Bronchial epithelial cell (primary cell): ENCODE measurements around the gene NRAP. TPM values are rescaled to one million over a fixed set of nuclear protein-coding genes. Genes with fewer than 3 reads are reported as not detected.

Source experiments
- DNase-seq: peaks from one replicate; pipeline ENCODE4 v3.0.0-alpha.2; 2010; ENCODE audit warnings: low read depth
- FAIRE-seq: peaks from 2 replicates; lab custom pipeline; 2011; peaks lifted over from hg19 to GRCh38; lab: Jason Lieb, UNC
- H3K27me3 ChIP-seq: 2 replicates; pipeline ENCODE4 v1.5.1; 2011; ENCODE audit warnings: low read length; ENCODE audit not compliant: control insufficient read depth, insufficient read depth
- H3K36me3 ChIP-seq: 2 replicates; pipeline ENCODE4 v1.5.1; 2011; ENCODE audit warnings: low read length; ENCODE audit not compliant: control insufficient read depth, insufficient read depth
- H3K4me3 ChIP-seq: 2 replicates; pipeline ENCODE4 v1.5.1; 2011; ENCODE audit warnings: mild to moderate bottlenecking, low read depth, low read length, control low read depth
- CTCF ChIP-seq: IDR thresholded peaks from 2 replicates; pipeline ENCODE4 v1.5.1; 2011; ENCODE audit warnings: mild to moderate bottlenecking, moderate library complexity, low read length, control low read depth, inconsistent platforms; ENCODE audit not compliant: insufficient read depth, severe bottlenecking
- total RNA-seq: library from RNA; depleted of rRNA; stranded (reverse); fragments of >200 nt; gene quantifications from 2 replicates; pipeline ENCODE4 v1.2.1, GENCODE V29; 2014

The NRAP gene
- total RNA-seq, 1 donor from 2014 or later, result not detected

- TF ChIP-seq CTCF, result no peak
- H3K36me3 ChIP-seq, result no peaks in the 10 kb centered on the region
- no peak for DNase-seq
- no peak for FAIRE-seq
- H3K4me3 ChIP-seq, result no peak overlapping the region
- H3K27me3 ChIP-seq, result no peaks in the 10 kb centered on the region
Measured at GRCh38 chr10:113600569-113600968, 63.3 kb downstream of the NRAP start.

DNA sequence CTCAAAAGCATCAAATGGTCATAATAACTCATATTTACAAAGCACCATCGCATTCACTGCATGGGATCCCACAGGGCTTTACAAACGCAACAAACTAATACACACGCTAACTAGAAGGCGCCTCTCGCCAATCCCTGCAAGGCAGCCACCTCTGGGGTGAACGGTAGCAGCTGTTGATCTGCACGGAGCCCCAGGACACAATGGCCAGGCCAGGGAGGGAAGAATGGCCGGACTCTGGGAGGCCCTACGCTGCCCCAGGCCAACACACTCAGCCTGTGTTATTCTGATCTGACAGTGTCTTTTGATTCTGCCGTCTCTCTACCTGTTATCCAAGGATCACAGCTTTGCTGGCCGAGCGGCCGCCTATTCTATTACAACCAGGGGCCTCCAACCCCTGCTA lies 69.2 kb downstream of the NRAP start:
- Histone ChIP-seq H3K4me3 (no peak overlapping the region), H3K27me3 (no peaks in the 10 kb centered on the region), H3K36me3 (no peaks in the 10 kb centered on the region)
- no peak for FAIRE-seq
- DNase-seq, result no peak
- no peak for TF ChIP-seq CTCF

DNA sequence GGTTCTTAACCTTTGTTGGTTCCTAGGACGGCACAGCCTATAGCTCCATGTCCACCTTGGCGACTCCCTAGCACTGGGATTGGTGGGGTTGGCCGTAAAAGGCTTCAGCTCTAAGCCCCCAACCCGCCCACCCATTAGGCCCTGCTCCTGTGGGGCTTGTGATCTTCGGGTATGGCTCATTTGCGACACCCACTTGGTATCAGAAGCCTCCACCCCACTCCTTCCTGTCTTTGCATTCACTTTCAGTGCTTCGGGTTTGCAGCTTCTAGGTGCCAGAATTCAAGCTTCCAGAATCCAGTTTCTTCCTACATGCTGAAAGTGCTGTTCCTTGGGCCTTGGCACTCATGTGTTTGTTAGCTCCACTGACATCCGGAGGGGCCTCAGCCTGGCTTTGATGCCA lies 71.5 kb downstream of the NRAP start:
- no peak for TF ChIP-seq CTCF
- no peaks in the 10 kb centered on the region for H3K27me3 ChIP-seq

DNA sequence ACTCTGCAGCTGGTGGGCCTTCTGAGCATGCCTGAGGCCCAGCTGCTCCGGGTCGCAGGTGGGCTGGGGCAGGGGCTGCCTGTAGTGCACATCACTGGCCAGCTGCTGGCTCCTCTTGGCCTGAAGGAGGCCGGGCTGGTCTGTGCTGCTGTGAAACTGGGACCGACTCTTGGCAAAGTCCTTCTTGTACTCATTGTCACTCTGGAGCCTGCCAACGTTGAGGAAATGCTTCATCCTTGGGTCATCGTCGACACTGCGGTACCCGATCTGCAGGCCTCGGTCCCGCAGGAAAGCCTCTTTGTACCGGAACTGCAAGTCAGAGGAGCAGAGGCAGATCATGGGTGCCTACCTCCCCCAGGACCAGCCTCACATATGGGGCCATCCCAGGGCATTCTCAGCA lies 73.3 kb downstream of the NRAP start:
- Histone ChIP-seq H3K36me3 (no peaks in the 10 kb centered on the region), H3K4me3 (no peak overlapping the region), H3K27me3 (no peaks in the 10 kb centered on the region)
- FAIRE-seq (no peak), DNase-seq (no peak)
- TF ChIP-seq CTCF, result no peak

More for the DNA sequence above, 71.5 kb downstream of the NRAP start:
- Histone ChIP-seq H3K4me3 (no peak overlapping the region), H3K36me3 (no peaks in the 10 kb centered on the region)
- FAIRE-seq (no peak), DNase-seq (no peak)

DNA sequence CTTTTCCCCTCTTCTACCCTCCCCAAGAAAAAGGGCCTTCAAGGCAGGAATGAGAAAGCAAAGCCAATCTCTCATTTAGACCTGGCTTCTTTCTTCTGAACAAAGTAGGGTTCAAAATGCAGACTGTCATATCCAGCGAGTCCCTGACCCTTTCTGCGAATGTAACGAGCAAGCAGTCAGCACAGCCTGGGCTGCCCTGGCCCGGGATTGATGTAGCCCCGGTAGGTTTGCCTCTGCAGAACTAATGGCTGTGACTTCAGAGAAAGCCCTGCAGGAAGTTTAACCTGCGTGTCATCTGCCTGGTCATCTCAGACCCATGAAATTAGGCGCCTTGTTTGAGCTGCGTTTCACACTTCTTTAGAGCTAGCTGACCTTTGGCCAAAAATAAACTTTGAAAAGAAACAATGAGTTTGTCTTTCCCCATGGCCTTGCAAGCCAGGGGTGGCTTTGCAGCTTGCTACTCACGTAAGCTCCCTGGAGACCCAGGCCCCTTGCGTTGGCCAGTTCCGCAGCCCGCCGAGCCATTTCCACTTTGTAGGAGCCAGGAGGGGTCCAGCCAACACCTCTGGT lies 74.6 kb downstream of the NRAP start:
- no peaks in the 10 kb centered on the region for H3K36me3 ChIP-seq
- H3K27me3 ChIP-seq, result no peaks in the 10 kb centered on the region
- no peak for FAIRE-seq
- no peak for TF ChIP-seq CTCF
- DNase-seq, result no peak
- no peak overlapping the region for H3K4me3 ChIP-seq

GRCh38 chr10:113585949-113586348 lies 77.9 kb downstream of the NRAP start:
- DNase-seq (no peak), FAIRE-seq (no peak)
- Histone ChIP-seq H3K27me3 (no peaks in the 10 kb centered on the region), H3K4me3 (no peak overlapping the region), H3K36me3 (no peaks in the 10 kb centered on the region)
- no peak for TF ChIP-seq CTCF
